AG04449 (cell line): ENCODE measurements around the gene ACO2.

Experiments used
- CTCF ChIA-PET: fragments of 350-600 bp; formaldehyde crosslinking; extraction: SDS; loops from one replicate; lab custom pipeline; 2021; ENCODE audit warnings: antibody characterized with exemption; lab: Yijun Ruan, JAX
- POLR2A ChIA-PET: fragments of 400-600, 350-600 bp; formaldehyde crosslinking; extraction: SDS; loops from one replicate; lab custom pipeline; 2020; ENCODE audit warnings: antibody characterized with exemption, inconsistent platforms; lab: Yijun Ruan, JAX
- DNase-seq: peaks from one replicate; pipeline ENCODE4 v3.0.0-alpha.2; 2010; ENCODE audit warnings: low read depth, low spot score
- H3K4me3 ChIP-seq: 2 replicates; pipeline ENCODE4 v1.5.1; 2011; ENCODE audit warnings: low read depth, mild to moderate bottlenecking, control low read depth, low read length
- CTCF ChIP-seq: IDR thresholded peaks from one replicate; pipeline ENCODE4 v1.5.1; 2011; ENCODE audit warnings: mild to moderate bottlenecking, moderate library complexity, low read length, control low read depth, inconsistent platforms; ENCODE audit not compliant: insufficient read depth; ENCODE audit errors: missing control alignments

The ACO2 gene

GRCh38 chr22:41481131-41481830, 12.4 kb downstream of the ACO2 start:
- CTCF ChIA-PET: interaction anchor here (0.6 to 2.6 kb wide), 7 partner anchors 10 to 106 kb away, joined by 3 to 15 read pairs (median 5); no protein-coding TSS in a partner anchor
- H3K4me3 ChIP-seq: no peak overlapping the region
- no peak for DNase-seq
- no peak for TF ChIP-seq CTCF
- POLR2A ChIA-PET: interaction anchor here (0.9 to 1.1 kb wide), 2 partner anchors 13 to 33 kb away, joined by 3 to 6 read pairs; partner anchors contain the start of genes ACO2 and PHF5A

GRCh38 chr22:41481925-41482318, 13.0 kb downstream of the ACO2 start:
- no peak for TF ChIP-seq CTCF
- DNase-seq: no peak
- no peak overlapping the region for H3K4me3 ChIP-seq
- ChIA-PET CTCF (interaction anchor here (0.6 to 2.6 kb wide), 5 partner anchors 10 to 106 kb away, joined by 3 to 15 read pairs (median 8); no protein-coding TSS in a partner anchor), POLR2A (no interaction called here)

GRCh38 chr22:41482319-41482935, 13.5 kb downstream of the ACO2 start:
- no peak overlapping the region for H3K4me3 ChIP-seq
- DNase-seq: no peak
- TF ChIP-seq CTCF: no peak
- ChIA-PET POLR2A (interaction anchor here (0.6 kb wide), 1 partner anchor 35 kb away, joined by 3 read pairs; no protein-coding TSS in a partner anchor), CTCF (interaction anchor here (2.3 to 2.6 kb wide), 2 partner anchors 9 to 35 kb away, joined by 11 to 15 read pairs; no protein-coding TSS in a partner anchor)

- ChIA-PET POLR2A (no interaction called here), CTCF (interaction anchor here (1.1 to 1.4 kb wide), 2 partner anchors 33 to 82 kb away, joined by 4 to 5 read pairs; no protein-coding TSS in a partner anchor)
- no peak for TF ChIP-seq CTCF
- no peak overlapping the region for H3K4me3 ChIP-seq
- no peak for DNase-seq
These were observed 16.1 kb downstream of the ACO2 start for GRCh38 chr22:41485033-41485432.

- no peak for DNase-seq
- no peak overlapping the region for H3K4me3 ChIP-seq
- ChIA-PET POLR2A (no interaction called here), CTCF (interaction anchor here (2.1 kb wide), 1 partner anchor 30 kb away, joined by 10 read pairs; no protein-coding TSS in a partner anchor)
- TF ChIP-seq CTCF: no peak
These were observed 18.4 kb downstream of the ACO2 start for GRCh38 chr22:41487037-41487935.
